ENCODE results near the gene GPR146.

Gene GPR146

DNA sequence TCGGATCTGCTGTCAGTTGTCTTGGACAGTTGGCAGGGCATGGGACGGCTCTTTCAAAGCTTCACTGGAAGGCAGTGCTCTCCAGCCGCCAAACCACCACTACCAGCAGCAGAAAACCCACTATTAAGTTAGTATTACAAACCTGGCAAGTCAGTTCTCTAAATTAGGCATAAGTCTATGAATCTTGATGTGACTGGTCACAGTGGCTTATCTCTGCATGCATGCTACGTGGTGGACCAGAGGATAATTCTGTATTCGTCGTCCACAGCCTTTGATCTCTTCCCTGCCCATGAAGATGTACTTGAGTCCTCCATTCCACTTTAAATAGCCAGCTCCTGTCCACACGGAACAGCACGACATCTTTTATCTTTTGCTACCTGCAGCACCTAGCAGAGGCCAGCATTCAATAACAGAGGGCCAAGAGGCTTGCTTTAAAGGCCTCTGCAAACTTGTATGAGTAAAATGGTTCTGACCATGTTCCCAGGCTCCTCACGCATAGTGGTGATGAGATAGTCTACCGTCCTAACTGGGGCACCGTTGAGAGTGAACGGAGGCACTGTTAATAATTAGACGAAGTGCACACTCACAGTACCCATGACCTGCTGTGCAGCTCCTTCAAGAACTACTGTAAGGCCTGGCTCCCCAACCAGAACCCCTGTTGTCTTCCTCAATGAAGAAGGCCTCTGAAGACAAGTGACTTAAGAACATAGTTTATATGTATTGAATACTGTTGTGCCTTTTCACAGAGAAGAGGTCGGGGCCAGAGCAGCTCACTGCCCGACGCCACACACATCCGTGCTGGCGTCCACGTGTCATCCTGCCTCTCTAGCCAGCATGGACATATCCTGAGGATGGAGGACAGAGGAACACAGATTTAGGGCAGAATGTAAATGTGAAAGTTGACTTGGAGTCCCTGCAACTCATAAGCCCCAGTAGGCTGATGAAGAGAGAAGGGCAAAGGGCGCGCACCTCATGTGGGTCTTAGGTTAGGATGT lies 1.0 kb downstream of the GPR146 start:
- peaks cover 37% of the 10 kb centered on the region for H3K4me1 ChIP-seq (ENCODE audit: control insufficient read depth, low read length)
- H3K9me3 ChIP-seq (ENCODE audit: control insufficient read depth, insufficient read depth, low read length): no peaks in the 10 kb centered on the region
- H3K27ac ChIP-seq (ENCODE audit: low read depth, low read length): no peak overlapping the region
- peaks cover 8% of the 10 kb centered on the region; the same call in 1 of the 2 replicates for H3F3A ChIP-seq (ENCODE audit: control insufficient read depth, insufficient read depth)
- peaks cover 18% of the 10 kb centered on the region for H3K79me2 ChIP-seq (ENCODE audit: control insufficient read depth, low read length)
- H3K9me2 ChIP-seq (replicated peaks; ENCODE audit: control insufficient read depth, low read length): no peaks in the 10 kb centered on the region
- no peaks in the 10 kb centered on the region for H3K36me3 ChIP-seq (ENCODE audit: control insufficient read depth, low read length)
- TF ChIP-seq EZH2phosphoT487 (IDR thresholded peaks at IDR 0.05; ENCODE audit: borderline replicate concordance, low read length): no peak
- peak; percentile 14 for TF ChIP-seq CTCF (IDR thresholded peaks at IDR 0.05; ENCODE audit: low read depth, low read length, poor library complexity, severe bottlenecking)
- H3K27me3 ChIP-seq (ENCODE audit: control insufficient read depth, low read length): no peaks in the 10 kb centered on the region
- H4K20me1 ChIP-seq (ENCODE audit: control insufficient read depth, insufficient read depth, low read depth, low read length): peaks cover 20% of the 10 kb centered on the region
- peak overlapping the region; percentile 81 for H3K4me3 ChIP-seq (ENCODE audit: low read length)
- peak overlapping the region; percentile 84 for H3K4me2 ChIP-seq (ENCODE audit: low read length)

- Histone ChIP-seq H3K27me3 (ENCODE audit: control insufficient read depth, low read length) (no peaks in the 10 kb centered on the region), H3K27ac (ENCODE audit: low read depth, low read length) (no peak overlapping the region), H3F3A (ENCODE audit: control insufficient read depth, insufficient read depth) (peaks cover 6% of the 10 kb centered on the region; the same call in 1 of the 2 replicates), H3K36me3 (ENCODE audit: control insufficient read depth, low read length) (no peaks in the 10 kb centered on the region), H3K9me2 (replicated peaks; ENCODE audit: control insufficient read depth, low read length) (no peaks in the 10 kb centered on the region), H3K4me2 (ENCODE audit: low read length) (no peak overlapping the region), H3K4me1 (ENCODE audit: control insufficient read depth, low read length) (peaks cover 39% of the 10 kb centered on the region), H3K4me3 (ENCODE audit: low read length) (no peak overlapping the region), H3K79me2 (ENCODE audit: control insufficient read depth, low read length) (peaks cover 14% of the 10 kb centered on the region), H4K20me1 (ENCODE audit: control insufficient read depth, insufficient read depth, low read depth, low read length) (peaks cover 27% of the 10 kb centered on the region), H3K9me3 (ENCODE audit: control insufficient read depth, insufficient read depth, low read length) (no peaks in the 10 kb centered on the region)
- TF ChIP-seq EZH2phosphoT487 (IDR thresholded peaks at IDR 0.05; ENCODE audit: borderline replicate concordance, low read length): no peak
- no peak for TF ChIP-seq CTCF (IDR thresholded peaks at IDR 0.05; ENCODE audit: low read depth, low read length, poor library complexity, severe bottlenecking)
These were observed 2.7 kb downstream of the GPR146 start for GRCh38 chr7:1046722-1047679.

DNA sequence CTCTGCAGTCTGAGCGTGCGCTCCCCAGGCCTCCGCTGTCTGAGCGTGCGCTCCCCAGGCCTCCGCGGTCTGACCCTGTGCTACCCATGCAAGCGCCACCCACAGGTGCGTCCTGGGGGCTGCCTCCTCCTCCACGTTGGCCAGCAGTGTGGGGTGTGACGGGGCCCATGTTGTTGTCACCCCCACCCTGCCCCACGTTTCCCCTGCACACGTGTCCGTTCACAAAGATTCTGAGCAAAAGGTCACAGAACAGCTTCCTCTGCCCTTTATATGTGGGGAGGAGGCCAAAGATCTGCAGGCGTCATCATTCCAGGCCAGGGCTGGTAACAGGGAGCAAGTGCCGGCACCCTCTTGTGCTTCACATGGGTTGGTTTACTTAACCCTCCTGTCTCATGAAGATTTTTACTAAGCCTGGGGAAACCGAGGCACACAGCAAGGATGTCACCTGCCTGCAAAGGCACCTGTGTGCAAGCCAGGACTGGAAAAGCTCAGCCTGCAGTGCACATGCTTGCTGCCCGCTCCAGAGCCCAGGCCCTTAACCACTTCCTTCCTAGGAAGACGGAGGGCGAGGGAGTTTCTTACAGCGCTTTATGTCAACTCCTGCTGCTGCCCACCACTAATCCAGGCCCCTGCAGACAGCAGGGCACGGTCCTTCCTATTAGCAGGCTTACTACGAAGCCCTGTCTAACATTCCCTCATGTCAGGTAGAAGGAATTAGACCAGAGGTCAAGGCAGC lies 4.8 kb downstream of the GPR146 start:
- Histone ChIP-seq H3K4me3 (ENCODE audit: low read length) (no peak overlapping the region), H4K20me1 (ENCODE audit: control insufficient read depth, insufficient read depth, low read depth, low read length) (peaks cover 27% of the 10 kb centered on the region), H3K27ac (ENCODE audit: low read depth, low read length) (no peak overlapping the region), H3K27me3 (ENCODE audit: control insufficient read depth, low read length) (no peaks in the 10 kb centered on the region), H3K9me3 (ENCODE audit: control insufficient read depth, insufficient read depth, low read length) (no peaks in the 10 kb centered on the region), H3K36me3 (ENCODE audit: control insufficient read depth, low read length) (no peaks in the 10 kb centered on the region; the same call in 1 of the 2 replicates), H3K4me2 (ENCODE audit: low read length) (peak overlapping the region; percentile 38), H3K79me2 (ENCODE audit: control insufficient read depth, low read length) (peaks cover 17% of the 10 kb centered on the region), H3F3A (ENCODE audit: control insufficient read depth, insufficient read depth) (peaks cover 6% of the 10 kb centered on the region; the same call in 1 of the 2 replicates), H3K4me1 (ENCODE audit: control insufficient read depth, low read length) (peaks cover 49% of the 10 kb centered on the region), H3K9me2 (replicated peaks; ENCODE audit: control insufficient read depth, low read length) (no peaks in the 10 kb centered on the region)
- TF ChIP-seq CTCF (IDR thresholded peaks at IDR 0.05; ENCODE audit: low read depth, low read length, poor library complexity, severe bottlenecking) (no peak), EZH2phosphoT487 (IDR thresholded peaks at IDR 0.05; ENCODE audit: borderline replicate concordance, low read length) (no peak)
